ENCODE data around the gene GNAL. TPM values are rescaled to one million over a fixed set of nuclear protein-coding genes. Genes with fewer than 3 reads are reported as not detected.

The GNAL gene
- total and polyA plus RNA-seq, 2 experiments from 2014 or later = 7.5 to 21.6 TPM

DNA sequence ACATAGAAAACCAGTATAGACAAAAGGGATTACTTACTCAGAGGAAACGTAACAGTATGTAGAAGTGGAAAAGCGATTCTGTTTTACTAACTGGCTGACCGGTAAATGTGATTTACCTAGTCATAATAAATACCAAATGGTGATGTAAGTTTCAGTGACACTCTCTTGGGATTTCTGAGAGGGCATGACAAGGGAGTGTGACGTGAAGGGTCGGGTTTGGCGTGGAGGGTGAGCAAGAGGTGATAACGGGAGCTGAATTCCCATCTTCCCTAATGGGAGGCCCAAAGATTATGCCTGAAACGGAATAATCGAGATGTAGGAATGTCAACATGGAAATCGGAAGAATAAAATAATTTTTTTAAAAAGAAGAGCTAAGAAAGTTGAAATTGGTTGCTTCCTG lies 12.7 kb upstream of the GNAL start (continued):
- TF ChIP-seq POLR2AphosphoS5 (IDR thresholded peaks at IDR 0.05; ENCODE audit: low read depth) (no peak), JUNB (IDR thresholded peaks at IDR 0.05; ENCODE audit: unreplicated experiment) (no peak), CTCF (conservative IDR thresholded peaks at IDR 0.05; ENCODE audit: low read depth in 2 of 2) (no peak), ETS1 (IDR thresholded peaks at IDR 0.05) (no peak), CREB1 (CRISPR knock-in tag; IDR thresholded peaks at IDR 0.05; ENCODE audit: low read depth) (no peak), EZH2phosphoT487 (IDR thresholded peaks at IDR 0.05; ENCODE audit: unreplicated experiment) (no peak), ZNF331 (CRISPR knock-in tag; IDR thresholded peaks at IDR 0.05; ENCODE audit: low read depth) (no peak), ZNF114 (CRISPR knock-in tag; IDR thresholded peaks at IDR 0.05) (no peak)

DNA sequence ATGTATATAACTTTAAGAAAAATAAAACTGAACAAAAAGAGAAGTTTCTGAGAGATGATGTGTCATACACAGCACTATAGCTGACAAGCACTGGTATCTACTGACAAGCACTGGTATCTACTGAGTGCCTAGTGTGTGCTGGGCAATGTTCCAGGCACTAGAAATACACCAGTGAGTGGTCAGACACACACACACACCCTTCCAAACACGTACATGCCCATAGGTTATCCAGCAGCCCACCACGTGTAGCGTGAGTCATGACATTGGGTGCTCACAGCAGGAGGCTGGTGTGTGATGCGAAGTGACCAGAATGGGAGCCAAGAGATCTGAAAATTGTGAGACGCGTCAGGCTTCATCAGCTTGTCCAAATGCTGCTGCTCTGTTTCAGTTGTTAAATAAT lies 12.2 kb upstream of the GNAL start:
- no peak overlapping the region for H3K4me3 Mint-ChIP-seq
- peaks cover 7% of the 10 kb centered on the region for H3K27me3 Mint-ChIP-seq (ENCODE audit: insufficient read depth, low read depth, poor library complexity)
- no peak overlapping the region for H3K27ac Mint-ChIP-seq
- H3K9me3 Mint-ChIP-seq = no peaks in the 10 kb centered on the region
- Histone ChIP-seq H3F3A (replicated peaks; ENCODE audit: low read depth) (no peaks in the 10 kb centered on the region), H3K4me2 (no peak overlapping the region), H3K27ac (ENCODE audit: low read depth) (no peak overlapping the region), H3K27me3 (ENCODE audit: insufficient read depth) (no peaks in the 10 kb centered on the region), H3K4me3 (no peak overlapping the region), H3K9me2 (ENCODE audit: insufficient read depth) (no peaks in the 10 kb centered on the region), H3K79me2 (replicated peaks; ENCODE audit: insufficient read depth) (no peaks in the 10 kb centered on the region), H4K20me1 (replicated peaks; ENCODE audit: insufficient read depth) (no peaks in the 10 kb centered on the region), H3K36me3 (ENCODE audit: insufficient read depth) (no peaks in the 10 kb centered on the region), H3K4me1 (ENCODE audit: insufficient read depth) (no peaks in the 10 kb centered on the region), H2AFZ (no peak overlapping the region)
- peaks cover 4% of the 10 kb centered on the region; the same call in 1 of the 3 replicates for H3K4me1 Mint-ChIP-seq
- DNase-seq (ENCODE audit: low spot score) (no peak), ATAC-seq (no peak)
- H3K36me3 Mint-ChIP-seq (ENCODE audit: low read depth) = no peaks in the 10 kb centered on the region
- no peak for TF ChIP-seq ZNF331 (CRISPR knock-in tag; IDR thresholded peaks at IDR 0.05; ENCODE audit: low read depth)
- no peak for TF ChIP-seq EZH2phosphoT487 (IDR thresholded peaks at IDR 0.05; ENCODE audit: unreplicated experiment)
- no peak for TF ChIP-seq NANOG (IDR thresholded peaks at IDR 0.05; ENCODE audit: borderline replicate concordance)
- TF ChIP-seq ETS1 (IDR thresholded peaks at IDR 0.05) = no peak
- no peak for TF ChIP-seq STAT1 (IDR thresholded peaks at IDR 0.05; ENCODE audit: unreplicated experiment)
- TF ChIP-seq JUNB (IDR thresholded peaks at IDR 0.05; ENCODE audit: unreplicated experiment) = no peak
- TF ChIP-seq ZNF462 (CRISPR knock-in tag; IDR thresholded peaks at IDR 0.05) = no peak
- TF ChIP-seq POLR2AphosphoS5 (IDR thresholded peaks at IDR 0.05; ENCODE audit: low read depth) = no peak

Measured in GM23338 (cell line).